Transverse colon (tissue), 3 donors: ENCODE results near the gene ZNRF3.

Experiments used
- EP300 ChIP-seq: sonication (generic); formaldehyde crosslinking; IDR thresholded peaks from one replicate; pipeline ENCODE4 v1.6.1; 2017; ENCODE audit warnings: antibody characterized with exemption, low read depth
- POLR2A ChIP-seq: fragments of 450-650 bp; IDR thresholded peaks from one replicate; pipeline ENCODE4 v1.6.1; 2016; ENCODE audit warnings: antibody characterized with exemption, mild to moderate bottlenecking, moderate library complexity
- TF ChIP-seq, protein P1 (sequence below), 5 experiments: fragments of 200-600 bp in 3 of 5; fragments of 450-650 bp in 2 of 5; sonication (generic) in 3 of 5; IDR thresholded peaks; 1 replicate in 2 of 5; 2 replicates in 3 of 5; pipeline ENCODE4 v1.5.1; 2016 to 2017; ENCODE audit warnings: antibody characterized with exemption in 5 of 5, inconsistent platforms in 3 of 5, mild to moderate bottlenecking in 2 of 5, moderate library complexity in 1 of 5

DNA sequence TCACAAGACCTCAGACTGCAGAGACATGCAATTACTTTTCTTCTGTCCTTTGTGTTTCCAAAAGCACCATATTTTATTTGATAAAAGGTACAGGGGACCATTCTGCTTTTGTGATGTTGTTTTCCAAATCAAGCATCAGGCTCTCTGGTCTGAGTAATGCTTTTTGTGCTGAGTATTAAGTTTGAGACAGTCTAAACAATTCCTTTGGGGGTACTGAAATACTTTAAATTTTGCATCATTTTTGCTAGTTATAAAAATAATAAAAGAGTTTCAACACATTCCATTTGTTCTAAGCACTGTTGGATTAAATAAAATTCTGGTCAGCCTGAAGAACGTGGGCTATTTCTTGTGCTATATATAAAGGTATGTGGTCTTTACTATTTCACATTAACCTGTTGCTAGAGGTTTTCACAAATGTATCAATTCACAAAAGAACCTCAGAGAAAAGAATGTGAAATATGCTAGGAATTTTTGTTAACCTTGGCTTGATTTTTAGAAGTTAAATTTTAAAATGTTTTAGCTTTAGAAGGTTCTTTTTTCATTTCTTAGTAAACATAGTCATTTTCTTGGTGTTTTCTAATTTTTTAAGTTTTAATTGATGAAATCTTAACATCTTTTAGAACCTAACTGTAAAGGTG, 116.7 kb downstream of the ZNRF3 start:
- TF ChIP-seq, protein P1, sequence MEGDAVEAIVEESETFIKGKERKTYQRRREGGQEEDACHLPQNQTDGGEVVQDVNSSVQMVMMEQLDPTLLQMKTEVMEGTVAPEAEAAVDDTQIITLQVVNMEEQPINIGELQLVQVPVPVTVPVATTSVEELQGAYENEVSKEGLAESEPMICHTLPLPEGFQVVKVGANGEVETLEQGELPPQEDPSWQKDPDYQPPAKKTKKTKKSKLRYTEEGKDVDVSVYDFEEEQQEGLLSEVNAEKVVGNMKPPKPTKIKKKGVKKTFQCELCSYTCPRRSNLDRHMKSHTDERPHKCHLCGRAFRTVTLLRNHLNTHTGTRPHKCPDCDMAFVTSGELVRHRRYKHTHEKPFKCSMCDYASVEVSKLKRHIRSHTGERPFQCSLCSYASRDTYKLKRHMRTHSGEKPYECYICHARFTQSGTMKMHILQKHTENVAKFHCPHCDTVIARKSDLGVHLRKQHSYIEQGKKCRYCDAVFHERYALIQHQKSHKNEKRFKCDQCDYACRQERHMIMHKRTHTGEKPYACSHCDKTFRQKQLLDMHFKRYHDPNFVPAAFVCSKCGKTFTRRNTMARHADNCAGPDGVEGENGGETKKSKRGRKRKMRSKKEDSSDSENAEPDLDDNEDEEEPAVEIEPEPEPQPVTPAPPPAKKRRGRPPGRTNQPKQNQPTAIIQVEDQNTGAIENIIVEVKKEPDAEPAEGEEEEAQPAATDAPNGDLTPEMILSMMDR (IDR thresholded peaks at IDR 0.05): no peak
- TF ChIP-seq EP300 (no peak), POLR2A (no peak)
